Activated CD4-positive, alpha-beta T cell treated with anti-CD3 and anti-CD28 coated beads, Interleukin-2, amount 50 U/mL, for 1 hour (primary cell): ENCODE results near the gene PTPN3.

Source experiments
- DNase-seq: peaks from one replicate; pipeline ENCODE4 v3.0.0-alpha.2; 2020

Gene PTPN3

GRCh38 chr9:109328978-109329637, 169.0 kb downstream of the PTPN3 start:
- DNase-seq, result no peak
